Muscle layer of colon (tissue), 2 donors: ENCODE data around the gene KMT2B.

Source experiments
- H3K27ac ChIP-seq: one replicate; pipeline ENCODE4 v1.7.0; 2013; ENCODE audit warnings: low read depth, mild to moderate bottlenecking, low read length, moderate library complexity
- H3K27me3 ChIP-seq, 2 donors: one replicate each; pipeline ENCODE4 v1.7.0; 2013; ENCODE audit warnings: low read length in 2 of 2, mild to moderate bottlenecking in 2 of 2; ENCODE audit not compliant: insufficient read depth in 2 of 2, control insufficient read depth in 1 of 2
- H3K36me3 ChIP-seq: one replicate; pipeline ENCODE4 v1.7.0; 2013; ENCODE audit warnings: mild to moderate bottlenecking, low read length; ENCODE audit not compliant: insufficient read depth
- H3K4me1 ChIP-seq: one replicate; pipeline ENCODE4 v1.7.0; 2013; ENCODE audit warnings: mild to moderate bottlenecking, low read length; ENCODE audit not compliant: insufficient read depth
- H3K4me3 ChIP-seq, 2 donors: one replicate each; pipeline ENCODE4 v1.7.0; 2013; ENCODE audit warnings: low read length in 2 of 2, low read depth in 1 of 2, mild to moderate bottlenecking in 1 of 2, moderate library complexity in 1 of 2
- H3K9ac ChIP-seq: one replicate; pipeline ENCODE4 v1.7.0; 2013; ENCODE audit warnings: low read length
- H3K9me3 ChIP-seq: one replicate; pipeline ENCODE4 v1.7.0; 2013; ENCODE audit warnings: mild to moderate bottlenecking, low read length
- donor health status: abdominal sarcoma.
- donor health status: Adenocarcinoma of cecum.

Gene KMT2B

DNA sequence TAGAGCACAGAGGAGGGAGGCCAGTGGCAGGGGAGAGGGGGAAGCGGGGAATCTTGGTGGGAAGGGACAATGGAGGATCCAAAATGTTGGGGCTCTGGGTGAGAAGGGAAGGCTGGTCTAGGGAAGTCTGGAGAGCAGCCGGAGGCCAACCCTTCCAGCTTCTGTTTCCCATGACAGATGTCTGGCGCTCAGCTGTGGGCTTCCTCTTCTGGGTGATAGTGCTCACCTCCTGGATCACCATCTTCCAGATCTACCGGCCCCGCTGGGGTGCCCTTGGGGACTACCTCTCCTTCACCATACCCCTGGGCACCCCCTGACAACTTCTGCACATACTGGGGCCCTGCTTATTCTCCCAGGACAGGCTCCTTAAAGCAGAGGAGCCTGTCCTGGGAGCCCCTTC lies 28.7 kb downstream of the KMT2B start:
- Histone ChIP-seq H3K4me1 (peaks cover 36% of the 10 kb centered on the region), H3K27me3 (no peaks in the 10 kb centered on the region), H3K4me3 (peak overlapping the region in 1 of 2 donors; percentile 94), H3K9ac (peak overlapping the region; percentile 84), H3K9me3 (no peaks in the 10 kb centered on the region), H3K36me3 (peaks cover 6% of the 10 kb centered on the region), H3K27ac (no peak overlapping the region)

DNA sequence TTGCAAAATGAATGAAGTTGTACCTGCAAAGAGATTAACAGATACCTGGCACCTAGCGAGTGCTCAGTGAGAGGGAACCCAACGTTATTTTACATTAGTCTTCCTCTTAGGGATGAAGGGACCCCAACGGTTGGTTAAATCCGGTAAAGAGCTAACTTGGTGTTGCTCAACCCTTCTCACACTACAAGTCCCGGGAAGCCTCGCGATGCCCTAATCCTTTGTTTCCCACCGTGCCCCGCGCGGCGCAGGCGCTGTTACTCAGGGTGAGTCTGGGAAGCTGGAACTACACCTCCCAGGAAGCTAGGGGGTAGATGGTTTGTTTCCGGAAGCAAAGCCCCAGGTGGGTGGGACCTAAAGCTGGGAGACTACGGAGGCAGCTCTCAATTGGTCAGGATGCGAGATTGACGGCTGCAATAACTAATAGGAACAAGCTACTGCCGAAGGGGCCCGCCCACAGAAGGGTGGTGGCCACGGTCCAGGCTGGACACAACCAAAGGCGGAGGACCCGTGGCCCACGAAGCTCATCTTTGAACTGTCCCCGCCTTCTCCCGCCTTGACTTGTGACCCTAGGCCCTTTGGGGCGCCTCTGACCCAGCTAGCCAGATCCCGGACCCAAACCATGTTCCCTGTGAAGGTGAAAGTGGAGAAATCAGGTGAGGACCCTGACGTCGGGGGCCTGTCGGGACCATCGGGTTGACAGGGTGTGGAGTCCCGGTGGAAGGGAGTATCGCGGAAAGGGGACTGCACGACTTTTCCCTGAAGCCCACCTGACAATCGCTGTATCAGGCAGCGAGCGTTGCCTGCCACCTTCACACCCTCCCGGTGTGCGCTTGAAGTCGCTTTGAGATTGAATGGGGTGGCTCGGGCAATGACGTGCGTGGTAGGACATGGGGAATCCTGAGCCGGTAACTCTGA lies 30.6 kb downstream of the KMT2B start, which contains the start of gene LIN37:
Gene LIN37 (plus strand): TSS at position 471 of the 915 bp plus-strand sequence. CDS start 149 bp downstream, at position 620.
- peak within 1 kb of the TSS; percentile 99 for H3K27ac ChIP-seq

GRCh38 chr19:35750167-35750566 lies 32.4 kb downstream of the KMT2B start:
- peaks cover 22% of the 10 kb centered on the region for H3K36me3 ChIP-seq

More for the DNA sequence above, 30.6 kb downstream of the KMT2B start, which contains the start of gene LIN37:
- Histone ChIP-seq H3K9ac (peak within 1 kb of the TSS; percentile 93), H3K9me3 (no peaks in the 10 kb centered on the region), H3K36me3 (peaks cover 11% of the 10 kb centered on the region), H3K27me3 (no peaks in the 10 kb centered on the region), H3K4me1 (peaks cover 36% of the 10 kb centered on the region), H3K4me3 (peak within 1 kb of the TSS; percentile 96 to 99)

GRCh38 chr19:35751839-35752745 lies 34.3 kb downstream of the KMT2B start:
- H3K4me3 ChIP-seq, result no peak overlapping the region
- peaks cover 33% of the 10 kb centered on the region for H3K4me1 ChIP-seq
- H3K36me3 ChIP-seq, result peaks cover 22% of the 10 kb centered on the region
- H3K27ac ChIP-seq, result no peak overlapping the region
- H3K9ac ChIP-seq, result no peak overlapping the region
- no peaks in the 10 kb centered on the region for H3K27me3 ChIP-seq
- no peaks in the 10 kb centered on the region for H3K9me3 ChIP-seq

More at GRCh38 chr19:35750167-35750566, 32.4 kb downstream of the KMT2B start:
- H3K27ac ChIP-seq, result no peak overlapping the region
- no peak overlapping the region for H3K9ac ChIP-seq
- no peak overlapping the region for H3K4me3 ChIP-seq
- H3K9me3 ChIP-seq, result no peaks in the 10 kb centered on the region
- no peaks in the 10 kb centered on the region for H3K27me3 ChIP-seq
- peaks cover 44% of the 10 kb centered on the region for H3K4me1 ChIP-seq

- H3K4me1 ChIP-seq, result peaks cover 32% of the 10 kb centered on the region
- H3K9ac ChIP-seq, result no peak overlapping the region
- H3K27ac ChIP-seq, result peak overlapping the region; percentile 60
- H3K36me3 ChIP-seq, result peaks cover 22% of the 10 kb centered on the region
- H3K9me3 ChIP-seq, result no peaks in the 10 kb centered on the region
- no peak overlapping the region for H3K4me3 ChIP-seq
- H3K27me3 ChIP-seq, result no peaks in the 10 kb centered on the region
These were observed 35.0 kb downstream of the KMT2B start for GRCh38 chr19:35752746-35753350.

GRCh38 chr19:35753634-35754369 lies 36.0 kb downstream of the KMT2B start:
- Histone ChIP-seq H3K4me3 (no peak overlapping the region), H3K36me3 (peaks cover 22% of the 10 kb centered on the region), H3K27me3 (no peaks in the 10 kb centered on the region), H3K4me1 (peaks cover 33% of the 10 kb centered on the region), H3K9me3 (no peaks in the 10 kb centered on the region), H3K9ac (no peak overlapping the region), H3K27ac (peak overlapping the region; percentile 98)

- Histone ChIP-seq H3K4me1 (peaks cover 37% of the 10 kb centered on the region), H3K4me3 (peak overlapping the region in 1 of 2 donors; percentile 54), H3K9ac (peak overlapping the region; percentile 82)
These were observed 36.7 kb downstream of the KMT2B start for GRCh38 chr19:35754370-35755130.

DNA sequence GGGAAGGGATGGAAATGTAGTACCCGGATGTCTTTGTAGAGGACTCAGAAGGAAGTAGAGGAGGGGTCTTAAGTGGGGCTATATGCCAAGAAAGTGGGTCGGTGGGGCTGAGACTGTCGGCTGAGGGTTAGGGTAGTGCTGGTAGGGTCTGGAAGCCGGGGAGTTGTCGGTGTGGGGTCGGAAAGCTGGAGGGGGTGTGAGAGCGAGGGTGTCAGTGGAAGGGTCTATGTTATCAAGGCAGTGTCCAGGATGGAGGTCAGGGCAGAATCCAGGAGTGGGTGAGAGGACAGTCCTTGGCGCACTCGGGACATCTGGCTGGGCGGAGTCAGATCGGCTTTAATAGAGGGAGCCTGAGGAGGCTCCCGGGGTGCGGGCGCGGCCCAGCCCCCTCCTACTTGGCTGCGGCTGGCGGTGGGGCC lies 37.3 kb downstream of the KMT2B start:
- H3K4me3 ChIP-seq, result peak overlapping the region; percentile 54 to 59
- H3K27ac ChIP-seq, result peak overlapping the region; percentile 98
- H3K36me3 ChIP-seq, result peaks cover 22% of the 10 kb centered on the region
- no peaks in the 10 kb centered on the region for H3K9me3 ChIP-seq
- peak overlapping the region; percentile 82 for H3K9ac ChIP-seq
- H3K27me3 ChIP-seq, result no peaks in the 10 kb centered on the region
- H3K4me1 ChIP-seq, result peaks cover 35% of the 10 kb centered on the region

More at GRCh38 chr19:35754370-35755130, 36.7 kb downstream of the KMT2B start:
- H3K9me3 ChIP-seq, result no peaks in the 10 kb centered on the region
- H3K27ac ChIP-seq, result peak overlapping the region; percentile 98
- H3K36me3 ChIP-seq, result peaks cover 22% of the 10 kb centered on the region
- no peaks in the 10 kb centered on the region for H3K27me3 ChIP-seq

DNA sequence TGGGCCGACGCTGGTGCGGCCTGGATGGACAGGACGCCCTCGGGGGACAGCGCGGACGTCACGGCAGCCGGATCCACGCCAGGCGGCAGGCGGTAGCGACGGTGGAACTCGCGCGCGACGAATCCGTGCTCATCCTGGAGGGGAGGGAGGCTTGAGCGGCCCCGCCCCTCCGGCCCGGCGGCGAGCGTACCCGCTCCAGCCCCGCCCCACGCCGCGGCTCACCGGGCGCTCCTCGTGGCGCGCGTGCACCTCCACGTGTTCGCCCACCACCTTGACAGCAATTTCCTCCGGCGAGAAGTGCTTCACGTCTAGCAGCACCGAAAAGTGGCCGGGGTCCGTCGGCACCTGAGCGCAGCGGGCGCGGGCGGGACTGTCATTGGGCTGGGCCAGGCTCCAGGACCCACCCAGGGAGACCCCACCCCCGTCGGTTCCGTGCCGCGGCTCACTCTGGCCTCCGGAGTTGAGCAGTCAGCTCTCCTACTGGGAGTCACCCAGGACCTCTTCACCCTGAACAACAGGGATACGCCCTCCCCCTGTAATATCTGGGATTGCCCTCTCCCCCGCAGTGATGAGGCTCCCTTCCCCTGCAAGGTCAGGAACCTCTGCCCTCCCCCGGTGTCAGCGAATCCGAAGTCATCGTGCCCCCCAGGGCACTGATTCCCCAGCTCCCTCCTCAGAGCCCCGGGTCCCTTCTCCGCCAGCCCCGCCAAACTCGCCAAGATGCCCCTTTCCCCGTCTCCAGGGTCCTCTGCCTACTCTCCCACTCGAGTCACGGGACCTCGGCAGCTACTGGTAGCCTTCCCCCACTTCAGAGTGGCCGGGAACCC lies 38.0 kb downstream of the KMT2B start:
- Histone ChIP-seq H3K9ac (peak overlapping the region; percentile 95), H3K4me1 (peaks cover 34% of the 10 kb centered on the region), H3K9me3 (no peaks in the 10 kb centered on the region), H3K36me3 (peaks cover 23% of the 10 kb centered on the region), H3K27me3 (no peaks in the 10 kb centered on the region), H3K4me3 (peak overlapping the region; percentile 59 to 97), H3K27ac (peak overlapping the region; percentile 98)
